Left lung (tissue), 10 donors: ENCODE results near the gene PPCDC. TPM values are rescaled to one million over a fixed set of nuclear protein-coding genes. Genes with fewer than 3 reads are reported as not detected.

Source experiments
- ATAC-seq: fragments of 200-7000 bp; cut with Tn5 transposase; one replicate; pipeline ENCODE4 v1.9.1; 2020; ENCODE audit warnings: moderate library complexity
- DNase-seq, 4 donors: peaks; one replicate each; pipeline ENCODE4 v3.0.0-alpha.2; 2013 to 2020
- H3K27ac ChIP-seq, 2 donors: fragments of 200-600 bp; sonication (generic) in 1 of 2; one replicate each; pipeline versions ENCODE4 v1.5.0 to v1.8.0; 2020 to 2021
- H3K27me3 ChIP-seq, 2 donors: fragments of 200-600 bp; sonication (generic) in 1 of 2; one replicate each; pipeline versions ENCODE4 v1.5.0 to v1.8.0; 2020 to 2021
- H3K36me3 ChIP-seq, 2 donors: fragments of 200-600 bp; sonication (generic) in 1 of 2; one replicate each; pipeline versions ENCODE4 v1.5.0 to v1.8.0; 2020 to 2021
- H3K4me1 ChIP-seq, 2 donors: fragments of 200-600 bp; one replicate each; pipeline ENCODE4 v1.8.0; 2021
- H3K4me3 ChIP-seq, 2 donors: fragments of 200-600 bp; sonication (generic) in 1 of 2; one replicate each; pipeline versions ENCODE4 v1.5.0 to v1.8.0; 2020 to 2021; ENCODE audit warnings: mild to moderate bottlenecking in 1 of 2
- H3K9me3 ChIP-seq, 2 donors: fragments of 200-600 bp; sonication (generic) in 1 of 2; one replicate each; pipeline versions ENCODE4 v1.5.0 to v1.8.0; 2020 to 2021
- intact Hi-C, 2 donors: fragments of 100-400 bp; cut with DNase I; formaldehyde crosslinking; loops; one replicate each; pipeline versions ENCODE4 v1.11.2 to v1.14.2; 2022
- polyA plus RNA-seq, 6 donors: library from polyadenylated mRNA; unstranded; fragments of 120-200 nt; gene quantifications; one replicate each; pipeline ENCODE4 v1.2.1, GENCODE V29; 2013; ENCODE audit not compliant: insufficient read length in 6 of 6
- total RNA-seq, 2 donors: library from RNA; stranded (reverse); fragmentation: NEBNext Ultra II Directional; extraction: Animal tissue kit (Norgen Biotek cat#: 25700); gene quantifications; one replicate each; pipeline ENCODE4 v1.2.1, GENCODE V29; 2021
- TF ChIP-seq, protein P1 (sequence below), 2 donors: fragments of 200-600 bp; sonication (generic) in 1 of 2; IDR thresholded peaks; one replicate each; pipeline versions ENCODE4 v1.5.0 to v1.8.0; 2021; ENCODE audit warnings: antibody characterized with exemption in 2 of 2
- donor health status: DM: no; HTN: yes; CAD: no.
- donor health status: DM: no; HTN: no; CAD: no.

The PPCDC gene
- total and polyA plus RNA-seq, 8 donors, result 9.4 to 19.0 (median 12.3) TPM

DNA sequence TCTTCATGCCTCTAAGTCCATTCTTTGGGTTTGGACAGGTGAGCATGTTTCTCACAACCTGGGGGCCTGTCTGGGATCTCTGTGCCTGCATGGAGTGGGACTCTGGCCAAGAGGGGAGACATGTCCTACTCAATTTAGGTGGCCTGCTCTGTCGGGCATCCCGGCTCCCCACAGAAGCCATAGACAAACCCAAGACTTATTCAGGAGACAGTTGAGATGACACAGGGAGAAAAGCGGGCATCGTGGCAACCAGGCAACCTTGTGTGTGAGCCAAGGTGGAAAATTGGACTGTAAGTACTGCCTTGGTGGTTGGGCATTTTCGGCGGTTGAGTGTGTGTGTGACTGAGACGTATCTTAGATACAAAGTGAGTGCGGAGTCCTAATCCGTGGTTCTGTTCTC lies 40.5 kb downstream of the PPCDC start:
- Histone ChIP-seq H3K36me3 (no peaks in the 10 kb centered on the region), H3K9me3 (peaks cover 0 to 3% of the 10 kb centered on the region in 2 donors), H3K4me3 (no peak overlapping the region), H3K27ac (no peak overlapping the region), H3K4me1 (peaks cover 0 to 54% of the 10 kb centered on the region in 2 donors), H3K27me3 (no peaks in the 10 kb centered on the region)
- intact Hi-C loops, result no loop called here
- TF ChIP-seq, protein P1, sequence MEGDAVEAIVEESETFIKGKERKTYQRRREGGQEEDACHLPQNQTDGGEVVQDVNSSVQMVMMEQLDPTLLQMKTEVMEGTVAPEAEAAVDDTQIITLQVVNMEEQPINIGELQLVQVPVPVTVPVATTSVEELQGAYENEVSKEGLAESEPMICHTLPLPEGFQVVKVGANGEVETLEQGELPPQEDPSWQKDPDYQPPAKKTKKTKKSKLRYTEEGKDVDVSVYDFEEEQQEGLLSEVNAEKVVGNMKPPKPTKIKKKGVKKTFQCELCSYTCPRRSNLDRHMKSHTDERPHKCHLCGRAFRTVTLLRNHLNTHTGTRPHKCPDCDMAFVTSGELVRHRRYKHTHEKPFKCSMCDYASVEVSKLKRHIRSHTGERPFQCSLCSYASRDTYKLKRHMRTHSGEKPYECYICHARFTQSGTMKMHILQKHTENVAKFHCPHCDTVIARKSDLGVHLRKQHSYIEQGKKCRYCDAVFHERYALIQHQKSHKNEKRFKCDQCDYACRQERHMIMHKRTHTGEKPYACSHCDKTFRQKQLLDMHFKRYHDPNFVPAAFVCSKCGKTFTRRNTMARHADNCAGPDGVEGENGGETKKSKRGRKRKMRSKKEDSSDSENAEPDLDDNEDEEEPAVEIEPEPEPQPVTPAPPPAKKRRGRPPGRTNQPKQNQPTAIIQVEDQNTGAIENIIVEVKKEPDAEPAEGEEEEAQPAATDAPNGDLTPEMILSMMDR (IDR thresholded peaks at IDR 0.05), result no peak
- no peak for DNase-seq
- no peak for ATAC-seq

DNA sequence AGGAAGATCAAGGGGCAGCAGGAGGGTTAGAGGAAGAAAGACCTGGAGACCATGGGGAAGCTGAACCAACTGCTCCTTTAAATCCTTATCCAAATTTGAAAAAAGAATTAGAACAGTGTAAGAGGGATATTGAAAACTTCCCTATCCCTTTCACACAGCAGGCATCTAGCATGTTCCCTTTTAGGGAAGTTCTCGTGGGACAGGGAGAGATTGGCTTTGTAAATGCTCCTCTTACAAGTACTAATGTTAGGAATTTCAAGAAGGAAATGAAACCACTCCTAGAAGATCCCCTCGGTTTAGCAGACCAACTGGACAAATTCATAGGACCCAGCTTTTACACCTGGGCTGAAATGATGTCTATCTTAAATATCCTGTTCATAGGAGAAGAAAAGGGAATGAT lies 41.5 kb downstream of the PPCDC start:
- no peaks in the 10 kb centered on the region for H3K36me3 ChIP-seq
- ATAC-seq (no peak), DNase-seq (no peak)
- no peak overlapping the region for H3K4me3 ChIP-seq
- H3K4me1 ChIP-seq, result peaks cover 0 to 64% of the 10 kb centered on the region in 2 donors
- H3K27me3 ChIP-seq, result no peaks in the 10 kb centered on the region
- H3K9me3 ChIP-seq, result peaks cover 0 to 3% of the 10 kb centered on the region in 2 donors
- TF ChIP-seq, protein P1 (IDR thresholded peaks at IDR 0.05), result no peak
- H3K27ac ChIP-seq, result no peak overlapping the region
- intact Hi-C loops, result no loop called here

GRCh38 chr15:75065467-75065850 lies 42.1 kb downstream of the PPCDC start:
- H3K27ac ChIP-seq, result no peak overlapping the region
- intact Hi-C loops, result no loop called here
- DNase-seq (no peak), ATAC-seq (peak; percentile 7)
- TF ChIP-seq, protein P1 (IDR thresholded peaks at IDR 0.05), result no peak
- peaks cover 0 to 70% of the 10 kb centered on the region in 2 donors for H3K4me1 ChIP-seq
- peaks cover 0 to 3% of the 10 kb centered on the region in 2 donors for H3K9me3 ChIP-seq
- H3K36me3 ChIP-seq, result no peaks in the 10 kb centered on the region
- no peak overlapping the region for H3K4me3 ChIP-seq
- no peaks in the 10 kb centered on the region for H3K27me3 ChIP-seq

- ATAC-seq, result peak; percentile 18
- Histone ChIP-seq H3K36me3 (no peaks in the 10 kb centered on the region), H3K9me3 (peaks cover 0 to 3% of the 10 kb centered on the region in 2 donors), H3K27ac (no peak overlapping the region), H3K4me3 (no peak overlapping the region), H3K4me1 (peaks cover 0 to 72% of the 10 kb centered on the region in 2 donors), H3K27me3 (no peaks in the 10 kb centered on the region)
- DNase-seq, result no peak
- intact Hi-C loops, result no loop called here
- TF ChIP-seq, protein P1 (IDR thresholded peaks at IDR 0.05), result no peak
These were observed 42.6 kb downstream of the PPCDC start for GRCh38 chr15:75065851-75066509.

- DNase-seq (no peak), ATAC-seq (peak; percentile 28)
- Histone ChIP-seq H3K9me3 (peaks cover 0 to 3% of the 10 kb centered on the region in 2 donors), H3K36me3 (no peaks in the 10 kb centered on the region), H3K4me3 (no peak overlapping the region), H3K27me3 (no peaks in the 10 kb centered on the region), H3K27ac (no peak overlapping the region), H3K4me1 (peaks cover 0 to 63% of the 10 kb centered on the region in 2 donors)
- intact Hi-C loops, result no loop called here
- TF ChIP-seq, protein P1 (IDR thresholded peaks at IDR 0.05), result no peak
These were observed 43.9 kb downstream of the PPCDC start for GRCh38 chr15:75067123-75067830.
